GM12875 (cell line): ENCODE data around the gene HSPG2.
"Not testable (repeated sequence)": the region's sequence is repeated elsewhere in the genome, so short reads cannot be mapped to it uniquely, and the experiment has no call there.

Source experiments
- H3K4me3 ChIP-seq: one replicate; pipeline ENCODE4 v1.5.1; 2011; ENCODE audit warnings: low read depth, low read length, control low read depth
- TF ChIP-seq, protein P1 (sequence below): IDR thresholded peaks from 2 replicates; pipeline ENCODE4 v1.5.1; 2011; ENCODE audit warnings: low read depth, mild to moderate bottlenecking, control low read depth, inconsistent platforms, low read length, moderate library complexity, borderline replicate concordance; ENCODE audit not compliant: insufficient read depth

HSPG2 gene

DNA sequence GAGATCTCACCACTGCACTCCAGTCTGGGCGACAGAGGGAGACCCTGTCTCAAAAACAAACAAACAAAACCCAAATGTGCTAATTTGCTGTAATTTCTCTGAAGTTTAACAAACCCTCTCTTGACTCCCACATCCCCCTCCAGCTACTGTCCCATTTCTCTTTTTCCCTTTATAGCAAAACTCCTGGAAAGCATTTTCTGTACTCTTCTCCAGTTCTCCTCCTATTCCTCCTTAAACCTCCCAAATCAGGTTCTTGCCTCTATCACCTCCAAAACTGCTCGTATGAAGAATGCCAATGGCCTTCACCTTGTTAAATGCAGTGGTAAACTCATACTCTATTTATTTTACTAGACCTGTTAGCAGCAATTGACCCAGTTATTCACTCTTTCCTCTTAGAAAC lies 150.5 kb downstream of the HSPG2 start:
- TF ChIP-seq, protein P1, sequence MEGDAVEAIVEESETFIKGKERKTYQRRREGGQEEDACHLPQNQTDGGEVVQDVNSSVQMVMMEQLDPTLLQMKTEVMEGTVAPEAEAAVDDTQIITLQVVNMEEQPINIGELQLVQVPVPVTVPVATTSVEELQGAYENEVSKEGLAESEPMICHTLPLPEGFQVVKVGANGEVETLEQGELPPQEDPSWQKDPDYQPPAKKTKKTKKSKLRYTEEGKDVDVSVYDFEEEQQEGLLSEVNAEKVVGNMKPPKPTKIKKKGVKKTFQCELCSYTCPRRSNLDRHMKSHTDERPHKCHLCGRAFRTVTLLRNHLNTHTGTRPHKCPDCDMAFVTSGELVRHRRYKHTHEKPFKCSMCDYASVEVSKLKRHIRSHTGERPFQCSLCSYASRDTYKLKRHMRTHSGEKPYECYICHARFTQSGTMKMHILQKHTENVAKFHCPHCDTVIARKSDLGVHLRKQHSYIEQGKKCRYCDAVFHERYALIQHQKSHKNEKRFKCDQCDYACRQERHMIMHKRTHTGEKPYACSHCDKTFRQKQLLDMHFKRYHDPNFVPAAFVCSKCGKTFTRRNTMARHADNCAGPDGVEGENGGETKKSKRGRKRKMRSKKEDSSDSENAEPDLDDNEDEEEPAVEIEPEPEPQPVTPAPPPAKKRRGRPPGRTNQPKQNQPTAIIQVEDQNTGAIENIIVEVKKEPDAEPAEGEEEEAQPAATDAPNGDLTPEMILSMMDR: no peak
- no peak overlapping the region for H3K4me3 ChIP-seq

DNA sequence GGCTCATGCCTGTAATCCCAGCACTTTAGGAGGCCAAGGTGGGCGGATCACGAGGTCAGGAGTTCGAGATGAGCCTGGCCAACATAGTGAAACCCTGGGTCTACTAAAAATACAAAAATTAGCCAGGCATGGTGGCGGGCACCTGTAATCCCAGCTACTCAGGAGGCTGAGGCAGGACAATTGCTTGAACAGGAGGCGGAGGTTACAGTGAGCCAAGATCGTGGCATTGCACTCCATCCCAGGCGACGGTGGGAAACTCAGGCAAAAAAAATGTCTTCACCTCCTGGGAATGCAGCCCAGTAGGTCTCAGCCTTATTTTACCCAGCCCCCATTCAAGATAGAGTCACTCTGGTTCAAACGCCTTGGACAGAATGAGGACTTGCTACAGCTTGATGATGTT lies 151.3 kb downstream of the HSPG2 start:
- H3K4me3 ChIP-seq: not testable (repeated sequence)

DNA sequence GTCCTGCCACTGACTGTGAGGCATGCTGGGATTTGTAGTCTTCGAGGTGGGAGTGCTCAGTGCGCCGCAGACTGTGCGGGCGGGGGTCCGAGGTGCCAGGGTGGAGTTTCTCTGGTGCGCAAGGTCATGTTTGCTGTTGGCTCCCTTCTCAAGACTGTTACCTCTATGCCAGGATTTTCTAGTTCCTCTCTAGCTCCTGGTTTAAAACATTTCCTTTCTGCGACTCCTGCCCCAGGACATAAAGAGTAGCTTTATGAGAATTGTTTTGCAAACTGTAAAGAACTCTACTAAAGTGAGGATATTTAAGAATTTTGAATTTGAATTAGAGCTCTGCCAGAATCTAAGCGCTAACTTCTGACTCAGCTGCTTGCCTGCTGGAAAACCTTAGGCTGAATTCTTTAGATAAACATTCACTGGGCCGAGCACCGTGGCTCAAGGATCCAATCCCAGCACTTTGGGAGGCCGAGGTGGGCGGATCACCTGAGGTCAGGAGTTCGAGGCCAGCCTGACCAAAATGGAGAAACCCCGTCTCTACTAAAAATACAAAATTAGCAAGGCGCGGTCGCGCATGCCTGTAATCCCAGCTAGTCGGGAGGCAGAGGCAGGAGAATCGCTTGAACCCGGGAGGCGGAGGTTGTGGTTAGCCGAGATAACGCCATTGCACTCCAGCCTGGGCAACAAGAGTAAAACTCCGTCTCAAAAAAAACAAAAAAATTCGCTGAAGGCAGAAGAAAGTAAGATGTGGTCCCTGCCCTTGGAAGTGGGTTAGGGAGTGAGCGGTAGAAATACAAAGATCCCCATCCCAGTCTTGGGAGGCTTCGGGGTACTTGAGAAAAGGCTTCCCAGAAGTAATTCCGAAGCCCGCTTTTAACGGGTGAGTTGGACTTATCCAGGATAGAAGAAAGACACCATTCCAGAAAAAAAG lies 153.2 kb downstream of the HSPG2 start:
- H3K4me3 ChIP-seq: peak overlapping the region; percentile 97
- TF ChIP-seq, protein P1: no peak

DNA sequence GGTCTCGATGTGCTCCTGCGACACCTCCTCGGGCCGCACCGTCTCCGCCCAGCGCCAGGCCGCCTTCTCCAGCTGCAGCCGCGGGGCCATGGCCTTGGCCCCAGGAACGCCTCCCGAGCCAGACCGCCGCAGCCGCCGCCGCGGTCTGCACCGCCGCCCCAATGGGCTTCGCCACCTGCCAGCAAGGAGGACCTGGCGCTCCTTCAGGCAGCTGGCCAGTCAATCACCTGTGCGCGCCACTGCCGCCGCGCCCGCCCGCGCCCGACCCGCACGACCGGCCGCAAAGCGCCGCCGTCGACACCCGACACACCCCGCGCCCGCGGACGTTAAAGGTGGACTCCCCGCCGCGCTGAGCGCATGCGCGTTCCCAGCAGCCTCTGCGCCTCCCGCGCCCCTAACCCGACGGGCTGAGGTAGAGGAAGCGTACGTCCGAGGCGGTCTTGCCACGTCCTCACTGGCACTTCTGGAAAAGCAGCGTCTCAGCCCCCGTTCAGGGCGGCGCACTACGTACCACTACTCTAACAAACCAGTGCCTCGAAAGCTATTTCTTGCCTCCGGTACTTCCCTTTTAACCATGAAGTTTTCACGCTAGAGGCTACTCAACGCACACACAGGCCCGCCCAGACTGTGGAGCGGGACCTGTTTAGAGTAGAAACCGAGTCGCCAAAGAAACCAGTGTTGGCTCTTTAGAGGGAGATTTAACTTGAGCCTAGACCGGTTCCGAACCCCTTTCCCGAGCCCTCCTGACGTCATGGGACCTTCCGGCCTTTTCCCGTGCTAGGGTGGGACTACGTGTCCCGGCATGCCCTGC lies 154.0 kb downstream of the HSPG2 start, which contains the start of gene USP48:
TSS of gene USP48 (minus strand) at position 282 of the 811 bp plus-strand sequence. CDS start at position 90, 192 bp downstream.
- peak within 1 kb of the TSS; percentile 97 for H3K4me3 ChIP-seq
- TF ChIP-seq, protein P1: no peak

DNA sequence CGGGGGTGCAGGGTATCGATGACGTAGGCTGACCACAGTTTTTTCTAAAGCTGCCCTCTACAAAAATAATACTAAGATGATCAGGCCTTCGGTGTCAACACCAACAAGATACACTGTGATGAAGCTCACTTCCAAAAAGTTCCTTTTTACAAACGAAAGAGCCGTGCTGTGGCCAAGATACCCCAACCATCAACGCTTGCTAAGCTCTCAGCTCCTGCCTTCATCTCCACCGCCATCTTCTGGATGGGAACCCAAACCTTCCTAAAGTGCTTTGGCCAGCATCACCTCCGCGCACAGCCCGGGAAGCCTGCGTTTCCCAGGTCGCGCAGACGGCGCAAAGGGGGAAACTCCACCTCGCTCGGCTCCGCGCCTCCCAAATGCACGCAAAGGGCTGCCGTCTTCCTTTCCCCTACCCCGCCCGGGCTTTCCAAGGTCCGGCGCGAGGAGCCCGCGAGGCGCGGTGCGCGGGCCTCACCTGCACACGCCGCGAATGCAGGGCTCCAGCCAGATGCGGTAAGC lies 154.7 kb downstream of the HSPG2 start:
- H3K4me3 ChIP-seq: peak overlapping the region; percentile 97
- TF ChIP-seq, protein P1: no peak

DNA sequence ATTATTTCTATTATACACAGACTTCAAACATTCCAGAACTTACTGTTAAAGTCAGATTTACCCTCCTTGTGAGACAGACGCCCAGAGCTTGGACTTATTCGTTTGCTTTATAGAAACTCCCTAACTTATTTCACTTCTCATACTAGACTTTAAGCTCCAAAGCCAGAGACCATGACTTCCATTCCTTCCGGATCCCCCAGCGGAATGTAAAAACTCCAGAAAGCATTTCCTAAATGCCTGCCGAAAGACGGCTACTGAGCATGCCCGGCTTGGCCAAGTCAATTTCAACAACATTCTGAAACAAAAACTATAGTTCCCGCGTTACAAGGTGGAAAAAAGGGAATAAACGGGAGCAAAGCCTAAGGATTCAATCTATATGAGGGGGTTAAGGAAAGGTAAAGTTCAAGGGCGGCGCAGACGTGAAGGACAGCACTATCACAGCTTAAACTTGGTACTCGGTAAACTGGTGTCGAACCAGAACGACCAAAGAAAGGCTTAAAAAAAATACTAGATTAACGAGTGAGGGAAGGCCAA lies 155.2 kb downstream of the HSPG2 start:
- peak overlapping the region; percentile 97 for H3K4me3 ChIP-seq
- TF ChIP-seq, protein P1: no peak

DNA sequence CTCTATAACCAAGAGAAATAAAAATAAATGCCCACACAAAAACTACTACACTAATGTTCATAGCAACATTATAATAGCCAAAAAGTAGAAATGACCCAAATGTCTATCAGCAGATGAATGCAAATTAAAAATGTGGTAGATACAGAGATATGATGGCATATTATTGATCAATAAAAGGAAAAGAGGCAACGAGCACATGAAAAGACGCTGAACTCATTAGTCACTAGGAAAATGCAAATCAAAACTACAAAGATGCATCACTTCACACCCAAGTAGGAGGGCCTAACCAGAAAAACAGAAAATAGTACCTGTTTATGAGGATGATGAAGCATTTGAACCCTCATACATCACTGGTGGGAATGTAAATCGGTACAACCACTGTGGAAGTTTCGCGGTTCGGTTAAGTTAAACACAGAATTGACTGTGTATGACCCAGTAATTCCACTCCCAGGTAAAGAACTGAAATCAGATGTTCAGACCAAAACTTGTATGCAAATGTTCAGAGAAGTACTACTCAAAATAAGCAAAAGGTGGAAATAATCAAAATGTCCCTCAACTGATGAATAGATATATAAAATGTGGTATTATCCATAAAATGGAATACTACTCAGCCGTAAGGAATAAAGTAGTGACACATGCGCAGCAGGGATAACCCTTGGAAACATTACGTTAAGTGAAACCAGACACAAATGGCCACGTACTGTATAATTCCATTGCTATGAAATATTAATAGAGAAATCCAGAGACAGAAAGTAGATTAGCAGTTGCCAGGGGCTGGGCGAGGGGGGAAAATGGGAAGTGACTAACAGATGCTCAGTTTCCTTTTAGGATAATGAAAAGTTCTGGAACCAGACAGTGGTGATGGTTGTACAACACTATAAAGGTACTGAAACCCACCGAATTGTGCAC lies 157.2 kb downstream of the HSPG2 start:
- TF ChIP-seq, protein P1: no peak
- H3K4me3 ChIP-seq: peak overlapping the region; percentile 40
